ENCODE measurements around the gene GPR142.

DNA sequence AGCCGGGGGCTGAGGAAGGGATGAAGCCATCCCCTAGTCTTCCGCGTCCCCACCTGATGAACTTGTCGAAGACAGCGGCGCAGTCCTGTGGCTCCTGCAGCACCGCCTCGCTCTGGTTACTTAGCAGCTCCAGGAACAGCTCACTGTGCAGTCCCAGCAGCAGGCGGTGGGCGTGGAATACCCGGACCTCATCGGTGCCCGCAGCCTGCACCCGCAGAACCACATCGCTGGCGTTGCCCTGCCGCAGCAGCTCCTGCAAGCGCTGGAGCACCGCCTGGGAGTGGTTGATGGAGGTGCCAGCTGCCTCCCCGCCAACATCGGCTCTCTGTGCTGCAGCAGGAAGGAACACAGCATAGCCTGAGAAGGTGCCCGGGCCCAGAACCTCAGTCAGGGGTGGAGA lies 7.4 kb upstream of the GPR142 start:
- no peak for TF ChIP-seq CREB1 (CRISPR knock-in tag; IDR thresholded peaks at IDR 0.05)
- no peak for TF ChIP-seq CTCF (IDR thresholded peaks at IDR 0.05)
- TF ChIP-seq PREB (CRISPR knock-in tag; IDR thresholded peaks at IDR 0.05; ENCODE audit: borderline replicate concordance), result no peak
- TF ChIP-seq ZNF423 (CRISPR knock-in tag; IDR thresholded peaks at IDR 0.05), result no peak
- no peak for TF ChIP-seq AFF4 (CRISPR knock-in tag; IDR thresholded peaks at IDR 0.05; ENCODE audit: borderline replicate concordance)
- TF ChIP-seq NR3C1 (CRISPR knock-in tag; conservative IDR thresholded peaks at IDR 0.05; ENCODE audit: low read depth), result no peak
- no peak for TF ChIP-seq KAT7 (CRISPR knock-in tag; IDR thresholded peaks at IDR 0.05; ENCODE audit: borderline replicate concordance)
- no peak for TF ChIP-seq JAZF1 (CRISPR knock-in tag; IDR thresholded peaks at IDR 0.05)
- TF ChIP-seq JUN (CRISPR knock-in tag; IDR thresholded peaks at IDR 0.05), result no peak
- TF ChIP-seq, protein P1, sequence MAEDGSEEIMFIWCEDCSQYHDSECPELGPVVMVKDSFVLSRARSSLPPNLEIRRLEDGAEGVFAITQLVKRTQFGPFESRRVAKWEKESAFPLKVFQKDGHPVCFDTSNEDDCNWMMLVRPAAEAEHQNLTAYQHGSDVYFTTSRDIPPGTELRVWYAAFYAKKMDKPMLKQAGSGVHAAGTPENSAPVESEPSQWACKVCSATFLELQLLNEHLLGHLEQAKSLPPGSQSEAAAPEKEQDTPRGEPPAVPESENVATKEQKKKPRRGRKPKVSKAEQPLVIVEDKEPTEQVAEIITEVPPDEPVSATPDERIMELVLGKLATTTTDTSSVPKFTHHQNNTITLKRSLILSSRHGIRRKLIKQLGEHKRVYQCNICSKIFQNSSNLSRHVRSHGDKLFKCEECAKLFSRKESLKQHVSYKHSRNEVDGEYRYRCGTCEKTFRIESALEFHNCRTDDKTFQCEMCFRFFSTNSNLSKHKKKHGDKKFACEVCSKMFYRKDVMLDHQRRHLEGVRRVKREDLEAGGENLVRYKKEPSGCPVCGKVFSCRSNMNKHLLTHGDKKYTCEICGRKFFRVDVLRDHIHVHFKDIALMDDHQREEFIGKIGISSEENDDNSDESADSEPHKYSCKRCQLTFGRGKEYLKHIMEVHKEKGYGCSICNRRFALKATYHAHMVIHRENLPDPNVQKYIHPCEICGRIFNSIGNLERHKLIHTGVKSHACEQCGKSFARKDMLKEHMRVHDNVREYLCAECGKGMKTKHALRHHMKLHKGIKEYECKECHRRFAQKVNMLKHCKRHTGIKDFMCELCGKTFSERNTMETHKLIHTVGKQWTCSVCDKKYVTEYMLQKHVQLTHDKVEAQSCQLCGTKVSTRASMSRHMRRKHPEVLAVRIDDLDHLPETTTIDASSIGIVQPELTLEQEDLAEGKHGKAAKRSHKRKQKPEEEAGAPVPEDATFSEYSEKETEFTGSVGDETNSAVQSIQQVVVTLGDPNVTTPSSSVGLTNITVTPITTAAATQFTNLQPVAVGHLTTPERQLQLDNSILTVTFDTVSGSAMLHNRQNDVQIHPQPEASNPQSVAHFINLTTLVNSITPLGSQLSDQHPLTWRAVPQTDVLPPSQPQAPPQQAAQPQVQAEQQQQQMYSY (CRISPR knock-in tag; IDR thresholded peaks at IDR 0.05), result no peak
- no peak for TF ChIP-seq ATF2 (CRISPR knock-in tag; IDR thresholded peaks at IDR 0.05; ENCODE audit: borderline replicate concordance, low read depth)
- no peak for TF ChIP-seq MLX (CRISPR knock-in tag; IDR thresholded peaks at IDR 0.05)
